ENCODE measurements around the gene ZKSCAN5.
"Not testable (repeated sequence)": the region's sequence is repeated elsewhere in the genome, so short reads cannot be mapped to it uniquely, and the experiment has no call there.

The ZKSCAN5 gene

DNA sequence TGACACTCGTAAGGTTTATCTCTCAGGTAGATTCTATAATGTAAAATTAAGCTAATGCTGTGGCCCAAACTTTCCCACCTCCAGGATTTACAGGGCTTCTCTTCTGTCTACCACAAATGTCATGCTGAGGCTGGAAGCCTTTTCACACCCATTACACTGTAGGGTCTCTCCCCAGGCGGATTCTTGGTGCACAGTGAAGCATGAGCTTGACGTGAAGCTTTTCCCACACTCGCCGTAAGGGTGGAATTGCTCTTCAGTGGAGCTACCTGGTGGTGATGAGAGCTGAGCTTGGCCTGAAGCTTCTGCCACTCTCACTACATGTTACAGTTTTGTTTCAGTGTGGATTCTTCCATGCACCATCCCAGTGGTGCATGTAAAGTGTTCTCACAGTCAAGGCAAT lies 36.1 kb downstream of the ZKSCAN5 start:
- TF ChIP-seq, protein P1, sequence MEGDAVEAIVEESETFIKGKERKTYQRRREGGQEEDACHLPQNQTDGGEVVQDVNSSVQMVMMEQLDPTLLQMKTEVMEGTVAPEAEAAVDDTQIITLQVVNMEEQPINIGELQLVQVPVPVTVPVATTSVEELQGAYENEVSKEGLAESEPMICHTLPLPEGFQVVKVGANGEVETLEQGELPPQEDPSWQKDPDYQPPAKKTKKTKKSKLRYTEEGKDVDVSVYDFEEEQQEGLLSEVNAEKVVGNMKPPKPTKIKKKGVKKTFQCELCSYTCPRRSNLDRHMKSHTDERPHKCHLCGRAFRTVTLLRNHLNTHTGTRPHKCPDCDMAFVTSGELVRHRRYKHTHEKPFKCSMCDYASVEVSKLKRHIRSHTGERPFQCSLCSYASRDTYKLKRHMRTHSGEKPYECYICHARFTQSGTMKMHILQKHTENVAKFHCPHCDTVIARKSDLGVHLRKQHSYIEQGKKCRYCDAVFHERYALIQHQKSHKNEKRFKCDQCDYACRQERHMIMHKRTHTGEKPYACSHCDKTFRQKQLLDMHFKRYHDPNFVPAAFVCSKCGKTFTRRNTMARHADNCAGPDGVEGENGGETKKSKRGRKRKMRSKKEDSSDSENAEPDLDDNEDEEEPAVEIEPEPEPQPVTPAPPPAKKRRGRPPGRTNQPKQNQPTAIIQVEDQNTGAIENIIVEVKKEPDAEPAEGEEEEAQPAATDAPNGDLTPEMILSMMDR (IDR thresholded peaks at IDR 0.05; ENCODE audit: control insufficient read depth, extremely low read depth, insufficient read depth), result no peak
- no peak for DNase-seq (ENCODE audit: low read depth)
- H3K4me3 ChIP-seq (ENCODE audit: low read depth, low read length), result no peak overlapping the region

DNA sequence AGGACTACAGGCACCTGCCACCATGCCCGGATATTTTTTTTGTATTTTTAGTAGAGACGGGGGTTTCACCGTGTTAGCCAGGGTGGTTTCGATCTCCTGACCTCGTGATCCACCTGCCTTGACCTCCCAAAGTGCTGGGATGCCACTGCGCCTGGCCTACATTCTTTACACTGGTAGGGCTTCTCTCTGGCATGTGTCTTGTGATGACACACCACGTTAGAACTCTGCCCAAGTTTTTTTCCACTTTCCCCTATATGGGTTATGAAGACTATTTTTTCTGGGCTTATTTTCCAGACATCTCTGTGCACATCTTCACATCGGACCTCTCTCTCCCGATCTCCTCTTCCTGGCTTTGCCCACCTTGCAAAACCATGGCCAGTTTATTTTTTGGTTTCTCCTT lies 36.8 kb downstream of the ZKSCAN5 start:
- no peak overlapping the region for H3K4me3 ChIP-seq (ENCODE audit: low read depth, low read length)
- DNase-seq (ENCODE audit: low read depth), result no peak
- TF ChIP-seq, protein P1 (IDR thresholded peaks at IDR 0.05; ENCODE audit: control insufficient read depth, extremely low read depth, insufficient read depth), result no peak

DNA sequence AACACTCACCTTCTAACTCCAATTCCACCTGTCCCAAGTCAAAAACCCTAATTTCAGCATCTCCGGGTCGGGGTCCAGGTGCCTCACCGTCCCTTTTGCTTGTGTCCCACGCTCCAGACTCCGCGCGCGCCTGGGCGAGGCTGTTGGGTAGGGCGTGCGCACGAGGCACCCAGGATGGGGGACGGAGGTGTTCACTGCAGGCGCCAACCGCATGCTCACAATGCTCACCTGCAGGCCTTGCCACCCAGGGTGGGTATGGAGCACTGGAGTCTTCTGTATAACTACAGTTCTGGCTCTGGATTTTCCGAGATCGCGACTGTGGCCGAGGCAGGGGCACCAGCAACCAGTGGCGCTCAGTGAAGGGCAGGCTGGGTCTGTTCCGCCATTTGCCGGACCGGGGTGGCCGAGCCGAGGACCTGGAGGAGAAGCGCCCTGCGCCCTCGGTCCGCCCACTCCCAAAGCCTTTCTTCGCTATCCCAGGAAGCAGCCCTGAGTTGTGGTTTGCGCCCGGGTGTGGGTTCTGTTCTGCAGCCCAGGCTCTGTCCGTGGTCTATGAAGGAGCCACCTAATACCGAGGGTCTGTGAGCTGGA lies 38.7 kb downstream of the ZKSCAN5 start:
- TF ChIP-seq, protein P1 (IDR thresholded peaks at IDR 0.05; ENCODE audit: control insufficient read depth, extremely low read depth, insufficient read depth), result no peak
- no peak overlapping the region for H3K4me3 ChIP-seq (ENCODE audit: low read depth, low read length)
- DNase-seq (ENCODE audit: low read depth), result no peak

DNA sequence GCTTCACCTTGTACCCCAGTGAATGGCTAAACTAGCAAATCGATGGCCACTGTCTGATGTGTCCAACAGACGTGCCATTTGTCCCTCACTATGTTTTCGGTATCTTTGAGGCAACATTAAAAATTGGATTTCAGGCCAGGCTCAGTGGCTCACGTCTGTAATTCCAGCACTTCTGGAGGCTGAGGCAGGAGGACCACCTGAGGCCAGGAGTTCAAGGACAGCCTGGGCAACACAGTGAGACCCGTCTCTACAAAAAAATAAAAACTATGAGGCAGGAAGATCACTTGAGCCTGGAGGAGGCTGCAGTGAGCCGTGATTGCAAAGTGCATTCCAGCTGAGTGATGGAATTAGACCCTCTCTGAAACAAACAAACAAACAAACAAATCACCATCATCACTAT lies 39.5 kb downstream of the ZKSCAN5 start:
- TF ChIP-seq, protein P1 (IDR thresholded peaks at IDR 0.05; ENCODE audit: control insufficient read depth, extremely low read depth, insufficient read depth), result no peak
- no peak for DNase-seq (ENCODE audit: low read depth)
- no peak overlapping the region for H3K4me3 ChIP-seq (ENCODE audit: low read depth, low read length)

DNA sequence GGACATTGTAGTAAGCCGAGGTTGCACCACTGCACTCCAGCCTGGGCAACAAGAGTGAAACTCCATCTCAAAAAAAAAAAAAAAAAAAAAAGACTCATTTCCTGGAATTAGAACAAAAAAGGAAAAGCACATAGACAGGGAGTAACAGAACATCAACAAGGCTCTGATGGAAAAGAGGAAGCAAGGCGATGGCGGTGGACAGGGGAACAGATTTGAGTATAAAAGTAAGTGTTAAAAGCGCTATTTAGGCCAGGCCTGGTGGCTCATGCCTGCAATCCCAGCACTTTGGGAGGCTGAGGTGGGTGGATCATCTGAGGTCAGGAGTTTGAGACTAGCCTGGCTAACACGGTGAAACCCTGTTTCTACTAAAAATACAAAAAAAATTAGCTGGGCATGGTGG lies 40.8 kb downstream of the ZKSCAN5 start:
- DNase-seq (ENCODE audit: low read depth); H3K4me3 ChIP-seq (ENCODE audit: low read depth, low read length): not testable (repeated sequence)

DNA sequence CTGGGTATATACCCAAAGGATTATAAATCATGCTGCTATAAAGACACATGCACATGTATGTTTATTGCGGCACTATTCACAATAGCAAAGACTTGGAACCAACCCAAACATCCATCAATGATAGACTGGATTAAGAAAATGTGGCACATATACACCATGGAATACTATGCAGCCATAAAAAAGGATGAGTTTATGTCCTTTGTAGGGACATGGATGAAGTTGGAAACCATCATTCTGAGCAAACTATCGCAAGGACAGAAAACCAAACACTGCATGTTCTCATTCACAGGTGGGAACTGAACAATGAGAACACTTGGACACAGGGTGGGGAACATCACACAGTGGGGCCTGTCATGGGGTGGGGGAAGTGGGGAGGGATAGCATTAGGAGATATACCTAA lies 45.1 kb downstream of the ZKSCAN5 start:
- DNase-seq (ENCODE audit: low read depth); H3K4me3 ChIP-seq (ENCODE audit: low read depth, low read length): not testable (repeated sequence)

DNA sequence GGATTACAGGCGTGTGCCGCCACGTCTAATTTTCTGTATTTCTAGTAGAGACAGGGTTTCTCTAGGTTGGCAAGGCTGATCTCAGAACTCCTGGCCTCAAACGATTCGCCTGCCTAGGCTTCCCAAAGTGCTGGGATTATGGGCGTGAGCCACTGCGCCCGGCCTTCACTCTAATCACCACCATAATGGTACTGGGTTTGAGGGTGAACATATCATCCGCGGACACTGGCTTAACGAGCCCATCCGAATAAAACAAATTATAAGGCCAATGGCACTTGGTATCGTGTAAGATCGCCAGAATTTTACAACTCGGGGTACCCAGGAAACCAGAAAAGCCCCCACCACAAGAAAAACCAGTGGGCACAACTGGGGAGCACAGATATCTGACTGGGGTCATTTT lies 46.9 kb downstream of the ZKSCAN5 start:
- DNase-seq (ENCODE audit: low read depth), result no peak
- H3K4me3 ChIP-seq (ENCODE audit: low read depth, low read length), result peak overlapping the region; percentile 66
- TF ChIP-seq, protein P1 (IDR thresholded peaks at IDR 0.05; ENCODE audit: control insufficient read depth, extremely low read depth, insufficient read depth), result no peak

DNA sequence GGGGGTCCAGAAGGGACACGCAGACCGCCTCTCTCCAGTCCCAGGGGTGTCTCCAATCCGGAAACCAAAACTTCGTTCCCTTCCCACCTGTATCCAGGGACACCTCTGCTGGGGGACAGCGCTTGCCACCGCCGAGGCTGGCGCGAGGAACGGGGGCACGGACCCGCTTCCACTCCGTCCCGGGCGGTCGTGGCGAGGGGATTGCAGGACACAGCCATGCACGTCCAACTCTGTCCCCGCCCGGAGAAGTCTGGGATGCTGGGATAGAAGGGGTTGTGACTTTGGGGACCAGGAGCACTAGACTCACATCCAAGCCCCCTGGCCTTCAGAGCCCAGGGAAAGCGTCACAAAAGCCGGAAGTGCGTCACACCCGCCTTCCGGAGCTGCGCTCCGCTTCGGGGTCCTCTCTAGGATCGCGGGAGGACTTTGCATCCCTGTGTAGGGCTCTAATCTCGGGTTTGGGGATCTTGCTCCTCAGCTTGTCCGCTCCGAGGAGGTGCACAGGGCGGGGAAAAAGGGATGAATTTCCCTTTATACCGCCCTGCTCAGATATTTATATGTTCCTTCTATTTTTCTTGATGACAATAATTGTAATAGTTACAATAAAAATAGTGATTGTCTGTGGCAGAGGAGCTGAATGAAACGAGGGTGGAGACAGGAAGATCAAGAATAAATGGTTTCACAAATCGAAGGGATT lies 47.5 kb downstream of the ZKSCAN5 start, which contains the start of gene FAM200A:
Gene FAM200A, minus strand, starts transcription at position 348 of the 697 bp plus-strand sequence. CDS start 3,707 bp downstream, outside the sequence.
- peak within 1 kb of the TSS; percentile 66 for H3K4me3 ChIP-seq (ENCODE audit: low read depth, low read length)
- peak; percentile 65 for DNase-seq (ENCODE audit: low read depth)
- TF ChIP-seq, protein P1 (IDR thresholded peaks at IDR 0.05; ENCODE audit: control insufficient read depth, extremely low read depth, insufficient read depth), result no peak

All from LNCaP clone FGC (cell line).